ENCODE measurements around the gene GPR158. TPM values are rescaled to one million over a fixed set of nuclear protein-coding genes. Genes with fewer than 3 reads are reported as not detected.
A peak's percentile ranks its signal among the peaks of the same experiment; 100 is the strongest.
"Not testable (repeated sequence)": the region's sequence is repeated elsewhere in the genome, so short reads cannot be mapped to it uniquely, and the experiment has no call there.

The GPR158 gene
- total and polyA plus RNA-seq, 2 donors from 2014 or later, result 0.09 to 0.22 TPM

DNA sequence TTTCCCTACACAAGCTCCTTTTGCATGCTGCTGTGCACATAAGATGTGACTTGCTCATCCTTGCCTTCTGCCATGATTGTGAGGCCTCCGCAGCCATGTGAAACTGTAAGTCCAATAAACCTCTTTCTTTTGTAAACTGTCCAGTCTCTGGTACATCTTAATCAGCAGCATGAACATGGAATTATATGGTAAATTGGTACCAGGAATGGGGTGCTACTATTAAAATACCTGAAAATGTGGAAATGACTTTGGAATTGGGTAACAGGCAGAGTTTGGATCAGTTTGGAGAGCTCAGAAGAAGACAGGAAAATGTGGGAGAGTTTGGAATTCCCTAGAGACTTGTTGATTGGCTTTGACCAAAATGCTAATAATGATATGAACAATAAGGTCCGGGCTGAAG lies 181.8 kb downstream of the GPR158 start:
- intact Hi-C loops (cut with DNase I), result no loop called here
- TF ChIP-seq, protein P1, sequence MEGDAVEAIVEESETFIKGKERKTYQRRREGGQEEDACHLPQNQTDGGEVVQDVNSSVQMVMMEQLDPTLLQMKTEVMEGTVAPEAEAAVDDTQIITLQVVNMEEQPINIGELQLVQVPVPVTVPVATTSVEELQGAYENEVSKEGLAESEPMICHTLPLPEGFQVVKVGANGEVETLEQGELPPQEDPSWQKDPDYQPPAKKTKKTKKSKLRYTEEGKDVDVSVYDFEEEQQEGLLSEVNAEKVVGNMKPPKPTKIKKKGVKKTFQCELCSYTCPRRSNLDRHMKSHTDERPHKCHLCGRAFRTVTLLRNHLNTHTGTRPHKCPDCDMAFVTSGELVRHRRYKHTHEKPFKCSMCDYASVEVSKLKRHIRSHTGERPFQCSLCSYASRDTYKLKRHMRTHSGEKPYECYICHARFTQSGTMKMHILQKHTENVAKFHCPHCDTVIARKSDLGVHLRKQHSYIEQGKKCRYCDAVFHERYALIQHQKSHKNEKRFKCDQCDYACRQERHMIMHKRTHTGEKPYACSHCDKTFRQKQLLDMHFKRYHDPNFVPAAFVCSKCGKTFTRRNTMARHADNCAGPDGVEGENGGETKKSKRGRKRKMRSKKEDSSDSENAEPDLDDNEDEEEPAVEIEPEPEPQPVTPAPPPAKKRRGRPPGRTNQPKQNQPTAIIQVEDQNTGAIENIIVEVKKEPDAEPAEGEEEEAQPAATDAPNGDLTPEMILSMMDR (IDR thresholded peaks at IDR 0.05; ENCODE audit: borderline replicate concordance, extremely low read depth, insufficient read depth), result no peak
- no peaks in the 10 kb centered on the region for H3K4me1 ChIP-seq (ENCODE audit: control insufficient read depth in 2 of 3, insufficient read depth in 2 of 3, low read depth in 1 of 3, low read length in 3 of 3)
- DNase-seq (no peak), FAIRE-seq (no peak)
- H3K9me3 ChIP-seq (ENCODE audit: control insufficient read depth in 2 of 3, insufficient read depth in 1 of 3, low read length in 3 of 3), result peaks cover 0 to 14% (median 3%) of the 10 kb centered on the region in 3 donors
- no peak overlapping the region for H3K4me3 ChIP-seq (ENCODE audit: low read length in 3 of 3)
- no peak overlapping the region for H3K9ac ChIP-seq (ENCODE audit: low read length in 3 of 3)
- H3K27ac ChIP-seq (ENCODE audit: low read depth in 2 of 2, low read length in 2 of 2), result no peak overlapping the region
- H3K36me3 ChIP-seq (ENCODE audit: control insufficient read depth in 2 of 3, insufficient read depth in 3 of 3, low read length in 3 of 3), result no peaks in the 10 kb centered on the region
- H3K27me3 ChIP-seq (ENCODE audit: control insufficient read depth, insufficient read depth, low read length), result no peaks in the 10 kb centered on the region

DNA sequence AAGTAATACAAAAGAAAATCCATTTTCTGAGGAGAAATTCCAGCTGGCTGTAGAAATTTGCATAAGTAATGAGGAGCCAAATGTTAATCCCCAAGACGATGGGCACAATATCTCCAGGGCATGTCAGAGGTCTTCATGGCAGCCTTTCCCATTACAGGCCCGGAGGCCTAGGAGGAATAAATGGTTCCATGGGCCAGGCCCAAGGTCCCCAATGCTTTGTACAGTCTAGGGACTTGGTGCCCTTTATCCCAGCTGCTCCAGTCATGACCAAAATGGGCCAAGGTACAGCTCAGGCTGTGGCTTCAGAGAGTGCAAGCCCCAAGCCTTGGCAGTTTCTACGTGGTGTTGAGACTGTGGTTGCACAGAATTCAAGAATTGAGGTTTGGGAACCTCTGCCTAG lies 182.5 kb downstream of the GPR158 start:
- H3K27ac ChIP-seq (ENCODE audit: low read depth in 2 of 2, low read length in 2 of 2), result no peak overlapping the region
- DNase-seq, result no peak
- intact Hi-C loops (cut with DNase I), result no loop called here
- no peak overlapping the region for H3K9ac ChIP-seq (ENCODE audit: low read length in 3 of 3)
- no peaks in the 10 kb centered on the region for H3K36me3 ChIP-seq (ENCODE audit: control insufficient read depth in 2 of 3, insufficient read depth in 3 of 3, low read length in 3 of 3)
- TF ChIP-seq, protein P1 (IDR thresholded peaks at IDR 0.05; ENCODE audit: borderline replicate concordance, extremely low read depth, insufficient read depth), result no peak
- peaks cover 0 to 14% (median 3%) of the 10 kb centered on the region in 3 donors for H3K9me3 ChIP-seq (ENCODE audit: control insufficient read depth in 2 of 3, insufficient read depth in 1 of 3, low read length in 3 of 3)
- no peak for FAIRE-seq
- no peaks in the 10 kb centered on the region for H3K4me1 ChIP-seq (ENCODE audit: control insufficient read depth in 2 of 3, insufficient read depth in 2 of 3, low read depth in 1 of 3, low read length in 3 of 3)
- no peak overlapping the region for H3K4me3 ChIP-seq (ENCODE audit: low read length in 3 of 3)
- H3K27me3 ChIP-seq (ENCODE audit: control insufficient read depth, insufficient read depth, low read length), result no peaks in the 10 kb centered on the region

DNA sequence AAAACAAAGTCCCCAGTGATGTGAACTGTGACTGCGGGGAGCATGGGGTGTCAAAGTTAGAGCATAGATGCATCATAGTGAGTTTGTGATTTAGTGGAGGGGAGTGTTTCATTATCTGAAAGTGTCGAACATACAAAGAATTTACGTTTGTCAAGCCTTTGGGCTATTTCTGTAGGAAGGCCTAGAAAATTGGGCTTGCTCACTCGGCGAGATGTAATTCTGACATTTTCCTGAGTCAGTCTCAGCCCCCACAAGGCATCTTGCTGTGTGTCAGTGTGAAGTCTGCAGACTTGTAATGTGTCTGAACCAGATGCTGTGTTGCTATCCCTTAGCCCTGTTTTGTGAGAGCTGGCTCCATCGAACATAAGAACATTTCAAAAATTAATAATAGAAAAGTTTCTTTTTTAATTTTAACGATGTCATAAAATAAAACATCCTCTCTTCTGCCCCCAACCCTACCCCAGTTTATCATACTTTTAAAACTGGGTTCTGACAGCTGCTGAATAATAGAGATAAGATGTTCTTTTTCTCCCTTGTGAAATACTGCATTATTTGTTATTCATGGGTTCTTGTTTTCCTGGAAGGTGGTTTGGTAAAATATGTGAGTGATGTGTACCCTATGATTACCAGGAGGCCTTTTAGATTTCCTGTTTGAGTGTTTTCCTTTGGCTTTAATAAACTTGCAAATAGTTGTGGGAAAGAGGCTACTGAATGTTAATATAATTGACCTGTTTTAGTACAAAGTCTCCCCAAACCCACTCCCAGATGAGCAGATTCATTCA lies 207.4 kb downstream of the GPR158 start:
- Histone ChIP-seq H3K4me3 (ENCODE audit: low read length in 3 of 3) (no peak overlapping the region), H3K36me3 (ENCODE audit: control insufficient read depth in 2 of 3, insufficient read depth in 3 of 3, low read length in 3 of 3) (no peaks in the 10 kb centered on the region), H3K27ac (ENCODE audit: low read depth in 2 of 2, low read length in 2 of 2) (no peak overlapping the region), H3K27me3 (ENCODE audit: control insufficient read depth, insufficient read depth, low read length) (no peaks in the 10 kb centered on the region), H3K4me1 (ENCODE audit: control insufficient read depth in 2 of 3, insufficient read depth in 2 of 3, low read depth in 1 of 3, low read length in 3 of 3) (no peaks in the 10 kb centered on the region), H3K9ac (ENCODE audit: low read length in 3 of 3) (no peak overlapping the region), H3K9me3 (ENCODE audit: control insufficient read depth in 2 of 3, insufficient read depth in 1 of 3, low read length in 3 of 3) (peaks cover 0 to 7% (median 2%) of the 10 kb centered on the region in 3 donors)
- intact Hi-C loops (cut with DNase I), result no loop called here
- FAIRE-seq, result no peak
- TF ChIP-seq, protein P1 (IDR thresholded peaks at IDR 0.05; ENCODE audit: borderline replicate concordance, extremely low read depth, insufficient read depth), result no peak
- peak in 2 of 5 donors; percentile 2 to 4 for DNase-seq

GRCh38 chr10:25382901-25383300 lies 208.1 kb downstream of the GPR158 start:
- H3K36me3 ChIP-seq (ENCODE audit: control insufficient read depth in 2 of 3, insufficient read depth in 3 of 3, low read length in 3 of 3); H3K4me1 ChIP-seq (ENCODE audit: control insufficient read depth in 2 of 3, insufficient read depth in 2 of 3, low read depth in 1 of 3, low read length in 3 of 3); H3K27ac ChIP-seq (ENCODE audit: low read depth in 2 of 2, low read length in 2 of 2); H3K9ac ChIP-seq (ENCODE audit: low read length in 3 of 3); intact Hi-C loops (cut with DNase I); H3K4me3 ChIP-seq (ENCODE audit: low read length in 3 of 3); FAIRE-seq; H3K27me3 ChIP-seq (ENCODE audit: control insufficient read depth, insufficient read depth, low read length); H3K9me3 ChIP-seq (ENCODE audit: control insufficient read depth in 2 of 3, insufficient read depth in 1 of 3, low read length in 3 of 3): not testable (repeated sequence)
- peak in 1 of 5 donors; percentile 32 for DNase-seq
